ENCODE measurements around the gene ZNF664.

Gene ZNF664

DNA sequence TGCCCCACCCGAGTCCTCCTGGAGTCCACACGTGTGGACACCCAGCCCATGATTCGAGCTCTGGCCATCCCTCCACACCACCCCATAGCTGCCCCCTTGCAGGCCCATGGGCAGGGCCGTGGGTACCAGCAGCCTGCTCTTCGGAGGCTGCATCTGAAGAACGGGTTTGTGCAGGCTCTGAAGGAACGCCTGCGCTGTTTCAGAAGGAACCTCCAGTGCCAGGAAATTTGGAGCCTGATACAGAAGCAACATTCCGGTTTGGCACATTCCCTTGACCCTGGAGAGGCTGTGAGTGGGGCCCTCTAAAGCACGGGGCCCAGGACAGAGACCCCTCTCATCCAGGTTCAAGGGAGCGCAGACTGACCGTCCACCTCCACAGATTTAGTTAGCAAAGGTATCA, 57.0 kb downstream of the ZNF664 start:
- Histone ChIP-seq H3K23ac (ENCODE audit: low read length in 2 of 2) (peak overlapping the region in 1 of 2 experiments; percentile 14), H3K27me3 (ENCODE audit: control insufficient read depth in 1 of 2, insufficient read depth in 1 of 2, low read length in 2 of 2) (no peaks in the 10 kb centered on the region), H3K14ac (ENCODE audit: low read length in 2 of 2) (peak overlapping the region in 1 of 2 experiments; percentile 68), H2BK120ac (ENCODE audit: low read depth, low read length) (peak overlapping the region; percentile 9), H3K4me3 (ENCODE audit: insufficient read depth in 1 of 2, low read depth in 1 of 2, low read length in 2 of 2) (peak overlapping the region in 1 of 2 experiments; percentile 59), H4K91ac (ENCODE audit: low read length) (peak overlapping the region; percentile 85), H2BK5ac (ENCODE audit: low read depth, low read length, poor library complexity, severe bottlenecking) (no peak overlapping the region), H3K4me1 (ENCODE audit: control insufficient read depth, insufficient read depth, low read depth, low read length) (peaks cover 9% of the 10 kb centered on the region), H3K18ac (ENCODE audit: low read depth in 1 of 2, low read length in 2 of 2) (peak overlapping the region; percentile 91 to 92), H3K4ac (ENCODE audit: low read depth in 1 of 2, low read length in 2 of 2) (peak overlapping the region; percentile 54 to 96), H3K36me3 (ENCODE audit: control insufficient read depth in 1 of 2, insufficient read depth in 2 of 2, low read depth in 1 of 2, low read length in 2 of 2) (no peaks in the 10 kb centered on the region), H3K9ac (ENCODE audit: low read length) (peak overlapping the region; percentile 69), H2BK15ac (ENCODE audit: low read depth, poor library complexity, severe bottlenecking) (peak overlapping the region; percentile 99), H3K4me2 (ENCODE audit: low read length, poor library complexity, severe bottlenecking) (no peak overlapping the region), H2BK12ac (ENCODE audit: low read length in 2 of 2) (peak overlapping the region; percentile 93 to 99), H3K9me3 (ENCODE audit: control insufficient read depth, low read length) (no peaks in the 10 kb centered on the region), H3K79me1 (replicated peaks; ENCODE audit: low read length, poor library complexity, severe bottlenecking) (no peaks in the 10 kb centered on the region), H3K27ac (ENCODE audit: low read length, poor library complexity, severe bottlenecking) (no peak overlapping the region), H2AFZ (ENCODE audit: low read depth, low read length) (peak overlapping the region; percentile 57), H2AK5ac (ENCODE audit: low read length, severe bottlenecking) (peak overlapping the region; percentile 37), H4K8ac (ENCODE audit: low read length) (peak overlapping the region; percentile 30)
- DNase-seq, result no peak
- 49% methylated on average over 10 of the region's 12 CpGs for WGBS

DNA sequence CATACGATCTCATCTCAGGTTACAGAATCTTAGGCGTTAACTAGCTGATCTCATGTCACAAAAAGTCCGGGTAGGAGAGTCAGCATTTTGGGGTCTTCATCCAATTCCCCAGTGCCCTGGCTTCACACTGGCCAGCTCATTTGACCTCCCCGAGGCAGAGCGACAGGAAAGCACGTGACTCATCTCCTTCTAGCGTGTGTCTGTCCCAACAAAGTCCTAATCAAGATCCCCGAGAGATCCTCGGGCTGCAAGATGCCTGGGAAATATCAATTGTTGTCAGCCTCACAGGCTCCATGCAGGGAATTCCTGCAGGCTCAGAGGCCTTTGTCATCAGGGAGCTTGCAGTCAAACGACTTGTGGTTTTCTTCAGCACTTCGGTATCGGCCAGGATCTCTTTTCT, 57.5 kb downstream of the ZNF664 start:
- Histone ChIP-seq H3K4me1 (ENCODE audit: control insufficient read depth, insufficient read depth, low read depth, low read length) (peaks cover 9% of the 10 kb centered on the region), H2BK12ac (ENCODE audit: low read length in 2 of 2) (no peak overlapping the region), H3K4me3 (ENCODE audit: insufficient read depth in 1 of 2, low read depth in 1 of 2, low read length in 2 of 2) (peak overlapping the region in 1 of 2 experiments; percentile 59), H3K79me1 (replicated peaks; ENCODE audit: low read length, poor library complexity, severe bottlenecking) (no peaks in the 10 kb centered on the region), H3K14ac (ENCODE audit: low read length in 2 of 2) (no peak overlapping the region), H3K27me3 (ENCODE audit: control insufficient read depth in 1 of 2, insufficient read depth in 1 of 2, low read length in 2 of 2) (no peaks in the 10 kb centered on the region), H4K91ac (ENCODE audit: low read length) (no peak overlapping the region), H3K9ac (ENCODE audit: low read length) (peak overlapping the region; percentile 69), H3K36me3 (ENCODE audit: control insufficient read depth in 1 of 2, insufficient read depth in 2 of 2, low read depth in 1 of 2, low read length in 2 of 2) (no peaks in the 10 kb centered on the region), H3K23ac (ENCODE audit: low read length in 2 of 2) (no peak overlapping the region), H2AFZ (ENCODE audit: low read depth, low read length) (no peak overlapping the region), H2BK5ac (ENCODE audit: low read depth, low read length, poor library complexity, severe bottlenecking) (no peak overlapping the region), H4K8ac (ENCODE audit: low read length) (no peak overlapping the region), H3K4ac (ENCODE audit: low read depth in 1 of 2, low read length in 2 of 2) (no peak overlapping the region), H3K9me3 (ENCODE audit: control insufficient read depth, low read length) (no peaks in the 10 kb centered on the region), H2AK5ac (ENCODE audit: low read length, severe bottlenecking) (no peak overlapping the region), H2BK15ac (ENCODE audit: low read depth, poor library complexity, severe bottlenecking) (no peak overlapping the region), H3K18ac (ENCODE audit: low read depth in 1 of 2, low read length in 2 of 2) (no peak overlapping the region), H3K4me2 (ENCODE audit: low read length, poor library complexity, severe bottlenecking) (no peak overlapping the region), H3K27ac (ENCODE audit: low read length, poor library complexity, severe bottlenecking) (no peak overlapping the region), H2BK120ac (ENCODE audit: low read depth, low read length) (no peak overlapping the region)
- 1% methylated on average over 12 of the region's 12 CpGs for WGBS
- peak; percentile 99 for DNase-seq

DNA sequence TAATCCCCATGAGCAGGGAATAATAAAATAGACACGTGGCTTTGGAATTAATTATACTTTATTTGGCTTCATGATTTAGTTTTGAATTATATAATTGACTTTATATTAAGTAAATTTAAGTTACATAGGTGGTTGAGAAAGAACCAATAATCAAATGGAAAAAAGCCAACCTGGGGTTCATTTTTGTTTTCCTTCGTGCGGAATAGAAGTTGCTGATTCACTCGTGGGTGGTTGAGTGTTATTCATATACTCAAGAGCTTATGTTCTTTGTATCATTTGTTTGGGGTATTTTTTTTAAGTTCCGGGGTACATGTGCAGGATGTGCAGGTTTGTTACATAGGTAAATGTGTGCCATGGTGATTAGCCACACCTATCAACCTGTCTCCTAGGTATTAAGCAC, 58.0 kb downstream of the ZNF664 start:
- no peak overlapping the region for H2AK5ac ChIP-seq (ENCODE audit: low read length, severe bottlenecking)
- H2AFZ ChIP-seq (ENCODE audit: low read depth, low read length), result no peak overlapping the region
- H4K8ac ChIP-seq (ENCODE audit: low read length), result peak overlapping the region; percentile 1
- H3K4me3 ChIP-seq (ENCODE audit: insufficient read depth in 1 of 2, low read depth in 1 of 2, low read length in 2 of 2), result peak overlapping the region in 1 of 2 experiments; percentile 59
- no peaks in the 10 kb centered on the region for H3K79me1 ChIP-seq (replicated peaks; ENCODE audit: low read length, poor library complexity, severe bottlenecking)
- 30% methylated on average over 4 of the region's 5 CpGs for WGBS
- H2BK5ac ChIP-seq (ENCODE audit: low read depth, low read length, poor library complexity, severe bottlenecking), result no peak overlapping the region
- H3K9me3 ChIP-seq (ENCODE audit: control insufficient read depth, low read length), result no peaks in the 10 kb centered on the region
- no peaks in the 10 kb centered on the region for H3K36me3 ChIP-seq (ENCODE audit: control insufficient read depth in 1 of 2, insufficient read depth in 2 of 2, low read depth in 1 of 2, low read length in 2 of 2)
- peak overlapping the region; percentile 69 for H3K9ac ChIP-seq (ENCODE audit: low read length)
- DNase-seq, result peak; percentile 37
- H3K14ac ChIP-seq (ENCODE audit: low read length in 2 of 2), result peak overlapping the region in 1 of 2 experiments; percentile 92
- H3K27me3 ChIP-seq (ENCODE audit: control insufficient read depth in 1 of 2, insufficient read depth in 1 of 2, low read length in 2 of 2), result no peaks in the 10 kb centered on the region
- H2BK15ac ChIP-seq (ENCODE audit: low read depth, poor library complexity, severe bottlenecking), result no peak overlapping the region
- peak overlapping the region in 1 of 2 experiments; percentile 95 for H2BK12ac ChIP-seq (ENCODE audit: low read length in 2 of 2)
- H3K4me1 ChIP-seq (ENCODE audit: control insufficient read depth, insufficient read depth, low read depth, low read length), result peaks cover 9% of the 10 kb centered on the region
- no peak overlapping the region for H3K23ac ChIP-seq (ENCODE audit: low read length in 2 of 2)
- peak overlapping the region in 1 of 2 experiments; percentile 80 for H3K18ac ChIP-seq (ENCODE audit: low read depth in 1 of 2, low read length in 2 of 2)
- peak overlapping the region; percentile 16 for H4K91ac ChIP-seq (ENCODE audit: low read length)
- no peak overlapping the region for H3K4me2 ChIP-seq (ENCODE audit: low read length, poor library complexity, severe bottlenecking)
- H3K27ac ChIP-seq (ENCODE audit: low read length, poor library complexity, severe bottlenecking), result no peak overlapping the region
- no peak overlapping the region for H2BK120ac ChIP-seq (ENCODE audit: low read depth, low read length)
- peak overlapping the region in 1 of 2 experiments; percentile 24 for H3K4ac ChIP-seq (ENCODE audit: low read depth in 1 of 2, low read length in 2 of 2)

DNA sequence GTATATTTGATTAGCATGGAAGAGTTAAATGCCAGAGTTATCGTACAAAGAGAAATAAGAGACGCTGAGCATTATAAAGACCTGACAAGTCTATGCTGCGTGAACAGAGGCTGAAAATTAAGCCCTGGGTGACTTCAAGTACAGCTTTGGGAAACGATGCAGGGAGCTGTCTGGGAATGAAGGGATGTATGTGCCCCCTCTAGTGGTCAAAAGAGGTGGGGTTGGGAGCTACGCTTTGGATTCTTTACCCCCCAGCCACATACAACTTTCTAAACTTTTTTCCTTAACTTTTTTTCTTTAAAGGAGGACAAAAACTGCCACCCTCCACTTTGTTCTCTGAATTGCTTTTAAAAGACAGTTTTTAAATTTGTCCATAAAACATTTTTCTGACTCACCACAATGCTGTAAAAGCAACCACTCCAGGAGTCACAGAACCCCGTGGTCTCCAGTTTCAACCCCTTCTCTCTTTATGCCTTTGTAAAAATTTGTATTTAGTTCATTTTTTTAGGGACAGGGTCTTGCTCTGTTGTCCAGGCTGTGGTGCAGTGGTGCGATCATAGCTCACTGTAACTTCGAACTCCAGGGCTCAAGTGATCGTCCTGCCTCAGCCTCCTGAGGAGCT, 59.4 kb downstream of the ZNF664 start:
- Histone ChIP-seq H3K27ac (ENCODE audit: low read length, poor library complexity, severe bottlenecking) (no peak overlapping the region), H2BK12ac (ENCODE audit: low read length in 2 of 2) (no peak overlapping the region), H2AK5ac (ENCODE audit: low read length, severe bottlenecking) (no peak overlapping the region), H2BK120ac (ENCODE audit: low read depth, low read length) (no peak overlapping the region), H3K4ac (ENCODE audit: low read depth in 1 of 2, low read length in 2 of 2) (no peak overlapping the region), H4K91ac (ENCODE audit: low read length) (no peak overlapping the region), H3K79me1 (replicated peaks; ENCODE audit: low read length, poor library complexity, severe bottlenecking) (peaks cover 2% of the 10 kb centered on the region), H2BK5ac (ENCODE audit: low read depth, low read length, poor library complexity, severe bottlenecking) (no peak overlapping the region), H3K4me2 (ENCODE audit: low read length, poor library complexity, severe bottlenecking) (no peak overlapping the region), H3K9ac (ENCODE audit: low read length) (no peak overlapping the region), H3K4me3 (ENCODE audit: insufficient read depth in 1 of 2, low read depth in 1 of 2, low read length in 2 of 2) (no peak overlapping the region), H3K27me3 (ENCODE audit: control insufficient read depth in 1 of 2, insufficient read depth in 1 of 2, low read length in 2 of 2) (no peaks in the 10 kb centered on the region), H3K14ac (ENCODE audit: low read length in 2 of 2) (no peak overlapping the region), H2AFZ (ENCODE audit: low read depth, low read length) (no peak overlapping the region), H3K18ac (ENCODE audit: low read depth in 1 of 2, low read length in 2 of 2) (no peak overlapping the region), H3K9me3 (ENCODE audit: control insufficient read depth, low read length) (no peaks in the 10 kb centered on the region), H3K4me1 (ENCODE audit: control insufficient read depth, insufficient read depth, low read depth, low read length) (peaks cover 7% of the 10 kb centered on the region), H3K23ac (ENCODE audit: low read length in 2 of 2) (no peak overlapping the region), H4K8ac (ENCODE audit: low read length) (no peak overlapping the region), H3K36me3 (ENCODE audit: control insufficient read depth in 1 of 2, insufficient read depth in 2 of 2, low read depth in 1 of 2, low read length in 2 of 2) (no peaks in the 10 kb centered on the region), H2BK15ac (ENCODE audit: low read depth, poor library complexity, severe bottlenecking) (peak overlapping the region; percentile 44)
- 53% methylated on average over 9 of the region's 9 CpGs for WGBS
- peak; percentile 76 for DNase-seq
